Upper lobe of left lung (tissue), 6 donors: ENCODE results near the gene YY2. TPM values are rescaled to one million over a fixed set of nuclear protein-coding genes. Genes with fewer than 3 reads are reported as not detected.
"Not testable (repeated sequence)": the region's sequence is repeated elsewhere in the genome, so short reads cannot be mapped to it uniquely, and the experiment has no call there.

ENCODE experiments used
- ATAC-seq, 2 donors: fragments of 200-7000 bp; cut with Tn5 transposase; one replicate each; pipeline ENCODE4 v1.9.1; 2022; ENCODE audit warnings: mild to moderate bottlenecking in 2 of 2, moderate library complexity in 2 of 2; ENCODE audit not compliant: low FRiP score in 2 of 2
- DNase-seq, 2 donors: peaks; one replicate each; pipeline ENCODE4 v3.0.0-alpha.2; 2019 to 2020
- H3K27ac ChIP-seq, 4 donors: fragments of 200-600 bp; sonication (generic); one replicate each; pipeline ENCODE4 v1.5.1; 2016 to 2019
- H3K27me3 ChIP-seq, 4 donors: fragments of 200-600 bp; sonication (generic); one replicate each; pipeline ENCODE4 v1.5.1; 2017 to 2019
- H3K36me3 ChIP-seq, 4 donors: fragments of 200-600 bp; sonication (generic); one replicate each; pipeline ENCODE4 v1.5.1; 2016 to 2019
- H3K4me1 ChIP-seq, 4 donors: fragments of 200-600 bp; sonication (generic); one replicate each; pipeline ENCODE4 v1.5.1; 2018 to 2019
- H3K4me3 ChIP-seq, 4 donors: fragments of 200-600 bp; sonication (generic); one replicate each; pipeline ENCODE4 v1.5.1; 2017 to 2019; ENCODE audit warnings: mild to moderate bottlenecking in 2 of 4, moderate library complexity in 1 of 4
- H3K9me3 ChIP-seq, 4 donors: fragments of 200-600 bp; sonication (generic); one replicate each; pipeline ENCODE4 v1.5.1; 2018 to 2019
- EP300 ChIP-seq, 4 donors: sonication (generic); formaldehyde crosslinking; IDR thresholded peaks; one replicate each; pipeline ENCODE4 v1.5.1; 2017; ENCODE audit warnings: antibody characterized with exemption in 4 of 4, control low read depth in 2 of 4
- POLR2A ChIP-seq, 4 donors: fragments of 450-650 bp; IDR thresholded peaks; one replicate each; pipeline ENCODE4 v1.5.1; 2016 to 2017; ENCODE audit warnings: antibody characterized with exemption in 4 of 4, mild to moderate bottlenecking in 2 of 4
- POLR2AphosphoS5 ChIP-seq, 2 donors: sonication (generic); formaldehyde crosslinking; IDR thresholded peaks; one replicate each; pipeline ENCODE4 v1.5.1; 2017; ENCODE audit warnings: antibody characterized with exemption in 2 of 2
- WGBS, 2 donors: methylation state at CpG; one replicate each; pipeline ENCODE4 v1.1.5; 2017 to 2018; 5-methylcytosine and 5-hydroxymethylcytosine counted together
- total RNA-seq, 6 donors: library from RNA; depleted of rRNA in 4 of 6; stranded (reverse); fragments of >200 nt in 4 of 6; gene quantifications; one replicate each; pipeline versions ENCODE4 v1.1.0 to v1.2.1, GENCODE V29; 2016 to 2021
- TF ChIP-seq, protein P1 (sequence below), 6 experiments: fragments of 450-650 bp in 4 of 6; fragments of 200-600 bp in 2 of 6; sonication (generic) in 2 of 6; IDR thresholded peaks; one replicate each; pipeline ENCODE4 v1.5.1; 2016 to 2019; ENCODE audit warnings: antibody characterized with exemption in 6 of 6
- donor health status: DM: no; HTN: no; CAD: no; lungs with moderate emphysema.
- donor health status: DM: no; HTN: yes; CAD: no; lungs with severe emphysema.

YY2 gene
- total RNA-seq, 6 donors from 2014 or later, result 0.71 to 7.3 (median 3.0) TPM

DNA sequence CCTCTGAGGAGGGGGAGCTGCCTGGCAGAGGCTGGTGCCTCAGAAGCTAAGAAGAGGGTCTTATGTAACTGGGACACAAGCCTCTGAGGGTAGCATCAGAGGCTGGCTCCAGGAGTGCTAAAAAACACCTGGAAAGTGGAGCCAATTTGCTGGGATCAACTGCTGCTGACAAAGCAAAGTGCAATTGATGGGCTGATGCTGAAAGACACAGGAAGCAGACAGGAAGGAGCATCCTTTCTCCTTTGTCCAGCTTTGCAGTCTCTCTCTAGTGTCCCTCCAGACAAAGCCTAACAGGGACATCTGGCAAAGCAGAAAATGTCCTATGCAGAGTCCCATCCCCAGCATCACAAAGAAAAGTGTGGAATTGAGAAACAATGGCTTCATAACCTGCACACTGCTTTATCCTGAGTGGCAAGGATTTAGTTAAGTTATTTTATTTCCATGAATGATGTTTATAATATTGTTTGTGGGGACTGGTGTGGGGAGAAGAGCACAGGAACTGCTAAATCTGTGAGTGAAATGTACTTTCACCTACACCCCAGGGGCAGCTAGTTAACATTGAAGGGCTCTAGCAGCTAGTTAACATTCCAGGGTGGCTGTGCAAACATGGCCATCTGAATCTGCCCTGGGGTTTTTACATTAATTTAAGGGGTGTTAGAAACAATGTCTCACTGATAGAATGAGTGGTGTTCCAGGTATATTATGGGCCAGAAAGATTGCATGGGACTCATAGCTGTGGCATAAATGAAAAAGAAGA is 42.0 kb upstream of the YY2 start:
- H3K27me3 ChIP-seq, result no peaks in the 10 kb centered on the region
- H3K4me3 ChIP-seq, result no peak overlapping the region
- ATAC-seq (no peak), DNase-seq (no peak)
- H3K36me3 ChIP-seq, result no peaks in the 10 kb centered on the region
- H3K27ac ChIP-seq, result no peak overlapping the region
- peaks cover 0 to 4% (median 1%) of the 10 kb centered on the region in 4 donors for H3K9me3 ChIP-seq
- TF ChIP-seq EP300 (IDR thresholded peaks at IDR 0.05), result no peak
- TF ChIP-seq POLR2AphosphoS5 (IDR thresholded peaks at IDR 0.05), result no peak
- TF ChIP-seq, protein P1, sequence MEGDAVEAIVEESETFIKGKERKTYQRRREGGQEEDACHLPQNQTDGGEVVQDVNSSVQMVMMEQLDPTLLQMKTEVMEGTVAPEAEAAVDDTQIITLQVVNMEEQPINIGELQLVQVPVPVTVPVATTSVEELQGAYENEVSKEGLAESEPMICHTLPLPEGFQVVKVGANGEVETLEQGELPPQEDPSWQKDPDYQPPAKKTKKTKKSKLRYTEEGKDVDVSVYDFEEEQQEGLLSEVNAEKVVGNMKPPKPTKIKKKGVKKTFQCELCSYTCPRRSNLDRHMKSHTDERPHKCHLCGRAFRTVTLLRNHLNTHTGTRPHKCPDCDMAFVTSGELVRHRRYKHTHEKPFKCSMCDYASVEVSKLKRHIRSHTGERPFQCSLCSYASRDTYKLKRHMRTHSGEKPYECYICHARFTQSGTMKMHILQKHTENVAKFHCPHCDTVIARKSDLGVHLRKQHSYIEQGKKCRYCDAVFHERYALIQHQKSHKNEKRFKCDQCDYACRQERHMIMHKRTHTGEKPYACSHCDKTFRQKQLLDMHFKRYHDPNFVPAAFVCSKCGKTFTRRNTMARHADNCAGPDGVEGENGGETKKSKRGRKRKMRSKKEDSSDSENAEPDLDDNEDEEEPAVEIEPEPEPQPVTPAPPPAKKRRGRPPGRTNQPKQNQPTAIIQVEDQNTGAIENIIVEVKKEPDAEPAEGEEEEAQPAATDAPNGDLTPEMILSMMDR (IDR thresholded peaks at IDR 0.05), result no peak
- TF ChIP-seq POLR2A (IDR thresholded peaks at IDR 0.05), result no peak
- H3K4me1 ChIP-seq, result no peaks in the 10 kb centered on the region

DNA sequence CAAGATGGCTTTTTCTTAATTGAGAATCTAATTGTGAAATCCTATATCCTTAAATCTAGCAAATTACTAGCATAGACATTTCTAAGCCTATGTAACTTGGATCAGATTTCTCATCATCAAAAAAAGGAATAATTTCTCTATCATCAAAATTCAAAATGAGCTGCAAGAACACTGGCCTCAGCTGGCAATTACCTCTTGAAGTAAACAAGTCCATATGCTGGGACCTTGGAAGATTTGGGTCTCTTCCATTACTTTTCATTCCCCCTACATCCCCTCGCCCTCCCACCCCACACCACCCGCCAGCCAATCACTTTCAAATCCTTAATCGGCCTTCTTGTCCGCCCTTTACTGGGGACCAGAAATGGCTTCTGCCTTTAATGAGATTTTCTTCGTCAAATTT is 39.7 kb upstream of the YY2 start:
- H3K4me1 ChIP-seq, result no peaks in the 10 kb centered on the region
- no peaks in the 10 kb centered on the region for H3K36me3 ChIP-seq
- H3K4me3 ChIP-seq, result no peak overlapping the region
- H3K27me3 ChIP-seq, result no peaks in the 10 kb centered on the region
- WGBS, 2 donors, result 75 to 89% methylated on average over 5 of the region's 5 CpGs
- H3K9me3 ChIP-seq, result peaks cover 0 to 4% (median 1%) of the 10 kb centered on the region in 4 donors
- DNase-seq, result no peak
- ATAC-seq, result no peak
- no peak overlapping the region for H3K27ac ChIP-seq
- no peak for TF ChIP-seq POLR2A (IDR thresholded peaks at IDR 0.05)

DNA sequence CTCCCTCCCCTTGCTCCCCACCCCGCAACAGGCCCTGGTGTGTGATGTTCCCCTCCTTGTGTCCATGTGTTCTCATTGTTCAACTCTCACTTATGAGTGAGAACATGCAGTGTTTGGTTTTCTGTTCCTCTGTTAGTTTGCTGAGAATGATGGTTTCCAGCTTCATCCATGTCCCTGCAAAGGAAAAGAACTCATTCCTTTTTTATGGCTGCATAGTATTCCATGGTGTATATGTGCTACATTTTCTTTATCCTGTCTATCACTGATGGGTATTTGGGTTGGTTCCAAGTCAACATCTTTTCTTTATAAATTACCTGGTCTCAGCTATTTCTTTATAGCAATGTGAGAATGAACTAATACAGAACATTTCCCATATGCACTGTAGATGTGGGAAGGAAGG is 35.6 kb upstream of the YY2 start:
- DNase-seq, result not testable (repeated sequence)

DNA sequence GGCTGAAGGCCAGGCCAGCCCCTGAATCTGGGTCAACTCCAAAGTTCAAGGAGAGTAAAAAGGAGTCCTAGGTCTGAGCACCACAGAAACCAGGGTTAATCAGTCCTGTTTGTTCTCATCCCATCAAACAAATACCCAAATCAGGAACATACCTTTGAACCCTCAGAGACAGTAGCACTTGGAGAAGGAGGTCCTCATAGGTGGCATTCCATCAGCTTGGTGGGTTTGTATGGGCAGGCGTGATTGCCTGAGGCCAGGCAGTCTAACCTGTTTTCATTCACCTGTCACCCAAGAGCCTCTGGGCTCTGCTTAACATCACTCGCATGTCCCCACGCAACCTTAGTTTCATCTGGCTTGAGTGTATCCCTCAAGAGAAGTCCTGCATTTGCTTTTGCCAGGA is 33.9 kb upstream of the YY2 start:
- no peaks in the 10 kb centered on the region for H3K4me1 ChIP-seq
- ATAC-seq, result no peak
- no peaks in the 10 kb centered on the region for H3K27me3 ChIP-seq
- no peaks in the 10 kb centered on the region for H3K9me3 ChIP-seq
- no peak for DNase-seq
- TF ChIP-seq, protein P1 (IDR thresholded peaks at IDR 0.05), result no peak
- no peak for TF ChIP-seq EP300 (IDR thresholded peaks at IDR 0.05)
- TF ChIP-seq POLR2A (IDR thresholded peaks at IDR 0.05), result no peak
- no peak for TF ChIP-seq POLR2AphosphoS5 (IDR thresholded peaks at IDR 0.05)
- no peak overlapping the region for H3K27ac ChIP-seq
- H3K4me3 ChIP-seq, result no peak overlapping the region
- WGBS, 2 donors, result 80 to 97% methylated on average over 1 to 3 of the region's 3 CpGs
- H3K36me3 ChIP-seq, result no peaks in the 10 kb centered on the region

More for the DNA sequence above, 35.6 kb upstream of the YY2 start:
- not testable (repeated sequence) for H3K4me1 ChIP-seq, ATAC-seq, H3K36me3 ChIP-seq, H3K9me3 ChIP-seq, H3K4me3 ChIP-seq, H3K27me3 ChIP-seq, H3K27ac ChIP-seq
- 91 to 94% methylated on average over 1 of the region's 1 CpG for WGBS, 2 donors

DNA sequence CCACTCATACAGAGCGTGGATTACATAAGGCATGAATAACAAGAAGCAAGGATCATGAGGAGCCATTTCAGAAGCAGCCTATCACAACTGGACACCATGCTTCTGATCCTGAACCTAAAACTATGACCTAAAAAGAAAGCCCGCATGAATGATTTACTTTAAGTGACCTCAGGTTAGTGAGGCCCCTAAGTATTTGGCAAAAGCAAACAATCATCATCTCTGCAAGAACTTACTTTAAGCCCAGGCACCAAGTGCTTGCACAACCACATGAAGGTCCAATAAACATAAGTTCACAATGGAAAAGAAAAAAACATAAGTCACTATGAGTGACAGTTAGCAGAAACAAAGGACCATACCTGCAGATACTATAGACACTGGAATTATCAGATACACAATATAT is 24.3 kb upstream of the YY2 start:
- Histone ChIP-seq H3K36me3 (no peaks in the 10 kb centered on the region), H3K4me1 (no peaks in the 10 kb centered on the region), H3K27me3 (no peaks in the 10 kb centered on the region), H3K9me3 (no peaks in the 10 kb centered on the region), H3K4me3 (no peak overlapping the region), H3K27ac (no peak overlapping the region)
- no peak for DNase-seq
- no peak for ATAC-seq
- 75 to 80% methylated on average over 2 of the region's 2 CpGs for WGBS, 2 donors
- TF ChIP-seq EP300 (IDR thresholded peaks at IDR 0.05) (no peak), POLR2A (IDR thresholded peaks at IDR 0.05) (no peak), POLR2AphosphoS5 (IDR thresholded peaks at IDR 0.05) (no peak)

DNA sequence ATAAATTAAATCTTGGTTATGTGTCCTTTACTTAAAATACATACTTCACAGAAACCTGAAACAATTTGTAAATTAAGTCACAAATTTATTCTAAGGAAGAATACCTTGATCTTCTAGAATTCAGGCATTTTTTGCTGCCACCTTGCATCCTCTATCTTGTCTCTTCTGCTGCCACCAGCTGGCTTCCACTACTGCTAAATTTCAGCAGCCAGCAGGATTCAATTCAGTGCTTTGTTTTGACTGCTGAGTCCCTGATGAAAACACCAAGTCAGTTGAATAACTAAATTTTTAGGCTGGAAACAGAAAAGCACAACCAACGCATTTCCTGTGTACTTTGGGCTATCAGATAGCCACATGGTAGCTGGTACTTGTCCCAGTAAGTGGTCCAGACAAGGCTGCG is 18.7 kb upstream of the YY2 start:
- TF ChIP-seq, protein P1 (IDR thresholded peaks at IDR 0.05), result no peak
- TF ChIP-seq EP300 (IDR thresholded peaks at IDR 0.05) (no peak), POLR2A (IDR thresholded peaks at IDR 0.05) (no peak), POLR2AphosphoS5 (IDR thresholded peaks at IDR 0.05) (no peak)
- DNase-seq, result no peak
- Histone ChIP-seq H3K4me1 (peaks cover 0 to 10% (median 2%) of the 10 kb centered on the region in 4 donors), H3K9me3 (no peaks in the 10 kb centered on the region), H3K4me3 (no peak overlapping the region), H3K36me3 (no peaks in the 10 kb centered on the region), H3K27ac (no peak overlapping the region), H3K27me3 (no peaks in the 10 kb centered on the region)
- 65 to 68% methylated on average over 2 of the region's 2 CpGs for WGBS, 2 donors
- ATAC-seq, result no peak
